B cell (primary cell): ENCODE results near the gene ZBED1. TPM values are rescaled to one million over a fixed set of nuclear protein-coding genes. Genes with fewer than 3 reads are reported as not detected.
A peak's percentile ranks its signal among the peaks of the same experiment; 100 is the strongest.

Source experiments
- ATAC-seq: fragments of 200-7000 bp; cut with Tn5 transposase; one replicate; pipeline ENCODE4 v1.10.0; 2021; ENCODE audit warnings: low read depth, mild to moderate bottlenecking, moderate number of reproducible peaks, moderate library complexity
- CTCF ChIA-PET: fragments of 350-600 bp; sonication (Branson Sonifier 250); formaldehyde crosslinking; loops from one replicate; lab custom pipeline; 2021; ENCODE audit warnings: antibody characterized with exemption, inconsistent platforms; lab: Charles Lee
- POLR2A ChIA-PET: fragments of 350-600 bp; sonication (Branson Sonifier 250); formaldehyde crosslinking; loops from one replicate; lab custom pipeline; 2021; ENCODE audit warnings: antibody characterized with exemption; lab: Charles Lee
- DNase-seq: peaks from one replicate; pipeline ENCODE4 v3.0.0; 2013
- H2AFZ ChIP-seq: 2 replicates; pipeline ENCODE4 v1.6.1; 2012; ENCODE audit warnings: mild to moderate bottlenecking, low read depth, low read length; ENCODE audit not compliant: insufficient read depth, poor library complexity, severe bottlenecking
- H3K27ac ChIP-seq, 2 donors: 1 replicate in 1 of 2; 2 replicates in 1 of 2; pipeline ENCODE4 v1.5.1; 2012 to 2013; ENCODE audit warnings: low read length in 2 of 2, mild to moderate bottlenecking in 2 of 2, moderate library complexity in 1 of 2
- H3K27me3 ChIP-seq, 4 experiments: fragments of 200-600 bp in 1 of 4; sonication (generic) in 1 of 4; replicated peaks in 1 of 4; 1 replicate in 2 of 4; 2 replicates in 2 of 4; pipeline versions ENCODE4 v1.6.1 to v1.7.0; 2013 to 2016; ENCODE audit warnings: low read length in 3 of 4, mild to moderate bottlenecking in 2 of 4, mixed read lengths in 1 of 4, moderate library complexity in 1 of 4; ENCODE audit not compliant: insufficient read depth in 4 of 4, control insufficient read depth in 3 of 4; ENCODE audit errors: control extremely low read depth in 1 of 4
- H3K36me3 ChIP-seq, 2 experiments: replicated peaks in 1 of 2; 1 replicate in 1 of 2; 2 replicates in 1 of 2; pipeline versions ENCODE4 v1.6.1 to v1.7.1; 2013; ENCODE audit warnings: low read length in 1 of 2; ENCODE audit not compliant: insufficient read depth in 2 of 2, control insufficient read depth in 1 of 2; ENCODE audit errors: control extremely low read depth in 1 of 2, extremely low read depth in 1 of 2
- H3K4me1 ChIP-seq, 2 donors: fragments of 200-600 bp in 1 of 2; sonication (generic) in 1 of 2; 1 replicate in 1 of 2; 2 replicates in 1 of 2; pipeline versions ENCODE4 v1.5.1 to v1.6.1; 2013 to 2017; ENCODE audit warnings: low read length in 2 of 2; ENCODE audit not compliant: control insufficient read depth in 2 of 2, insufficient read depth in 2 of 2
- H3K4me2 ChIP-seq: replicated peaks from 2 replicates; pipeline ENCODE3; 2012; ENCODE audit warnings: mild to moderate bottlenecking, low read depth, low read length; ENCODE audit not compliant: poor library complexity, severe bottlenecking
- H3K4me3 ChIP-seq, 5 experiments: fragments of 200-600 bp in 1 of 5; sonication (generic) in 1 of 5; 1 replicate in 3 of 5; 2 replicates in 2 of 5; pipeline versions ENCODE4 v1.5.1 to v1.7.0; 2011 to 2016; ENCODE audit warnings: low read length in 4 of 5, mild to moderate bottlenecking in 4 of 5, low read depth in 2 of 5, control low read depth in 1 of 5, moderate library complexity in 1 of 5; ENCODE audit not compliant: insufficient read depth in 1 of 5; ENCODE audit errors: control extremely low read depth in 1 of 5, extremely low read depth in 1 of 5
- H3K79me2 ChIP-seq: fragments of 200-600 bp; sonication (generic); one replicate; pipeline ENCODE4 v1.6.0; 2016; ENCODE audit warnings: low read length; ENCODE audit not compliant: control insufficient read depth, insufficient read depth
- H3K9ac ChIP-seq: fragments of 200-600 bp; sonication (generic); 2 replicates; pipeline ENCODE4 v1.6.1; 2017; ENCODE audit warnings: mild to moderate bottlenecking, low read length, moderate library complexity
- H3K9me3 ChIP-seq, 3 donors: one replicate each; pipeline versions ENCODE4 v1.6.1 to v1.7.1; 2013; ENCODE audit warnings: low read length in 2 of 3; ENCODE audit not compliant: control insufficient read depth in 2 of 3, insufficient read depth in 1 of 3; ENCODE audit errors: control extremely low read depth in 1 of 3
- H4K20me1 ChIP-seq: 2 replicates; pipeline ENCODE4 v1.6.0; 2012; ENCODE audit warnings: mild to moderate bottlenecking, low read length; ENCODE audit not compliant: insufficient read depth, control insufficient read depth, poor library complexity, severe bottlenecking
- H3K27ac Mint-ChIP-seq: one replicate; pipeline ENCODE4 v1.8.0; 2021; ENCODE audit warnings: mixed read lengths
- H3K27me3 Mint-ChIP-seq: one replicate; pipeline ENCODE4 v1.8.0; 2021; ENCODE audit warnings: mixed read lengths
- H3K4me1 Mint-ChIP-seq: one replicate; pipeline ENCODE4 v1.8.0; 2021; ENCODE audit warnings: mixed read lengths
- H3K4me3 Mint-ChIP-seq: one replicate; pipeline ENCODE4 v1.8.0; 2021; ENCODE audit warnings: mixed read lengths
- H3K9me3 Mint-ChIP-seq: one replicate; pipeline ENCODE4 v1.8.0; 2022; ENCODE audit warnings: mixed read lengths; ENCODE audit not compliant: insufficient read depth
- EZH2 ChIP-seq: IDR thresholded peaks from 2 replicates; pipeline ENCODE4 v1.6.1; 2012; ENCODE audit warnings: borderline replicate concordance, low read depth, mild to moderate bottlenecking, moderate library complexity, low read length; ENCODE audit not compliant: insufficient read depth, poor library complexity, severe bottlenecking
- WGBS: methylation state at CpG from one replicate; pipeline ENCODE4 v1.1.5; 2013; ENCODE audit warnings: missing lambda C conversion rate; ENCODE audit not compliant: insufficient coverage; 5-methylcytosine and 5-hydroxymethylcytosine counted together
- intact Hi-C: fragments of 100-400 bp; cut with micrococcal nuclease; formaldehyde crosslinking; loops from one replicate; pipeline ENCODE4 v1.10.0; 2022
- polyA plus RNA-seq: library from polyadenylated mRNA; depleted of rRNA; stranded (reverse); fragments of >200 nt; gene quantifications from 2 replicates; pipeline ENCODE4 v1.2.3, GENCODE V29; 2012
- total RNA-seq, 2 donors: library from RNA; stranded (reverse); fragments of 120-200 nt in 1 of 2; gene quantifications; 1 replicate in 1 of 2; 2 replicates in 1 of 2; pipeline versions ENCODE4 v1.2.3 to v1.2.4, GENCODE V29; 2013 to 2022
- TF ChIP-seq, protein P1 (sequence below): fragments of 200-600 bp; IDR thresholded peaks from one replicate; pipeline ENCODE4 v1.8.0; 2022; ENCODE audit warnings: antibody characterized with exemption, mild to moderate bottlenecking

ZBED1 gene
- total and polyA plus RNA-seq, 2 donors (not counting 1 experiment from before 2014, with no cell fraction given): 20.3 to 44.7 TPM

DNA sequence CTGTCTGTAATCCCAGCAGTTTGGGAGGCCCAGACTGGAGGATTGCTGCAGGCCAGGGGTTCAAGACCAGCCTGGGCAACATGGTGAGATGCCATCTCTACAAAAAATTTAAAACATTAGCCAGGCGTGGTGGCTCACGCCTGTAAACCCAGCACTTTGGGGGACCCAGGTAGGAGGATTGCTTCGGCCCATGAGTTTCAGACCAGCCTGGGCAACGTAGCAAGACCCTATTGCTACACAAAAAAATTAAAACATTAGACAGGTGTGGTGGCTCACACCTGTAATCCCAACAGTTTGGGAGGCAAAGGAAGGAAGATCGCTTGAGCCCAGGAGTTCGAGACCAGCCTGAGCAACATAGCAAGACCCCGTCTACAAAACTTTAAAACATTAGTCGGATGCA lies 1.3 kb downstream of the ZBED1 start:
- Histone ChIP-seq H3K27me3 (no peaks in the 10 kb centered on the region), H3K79me2 (peaks cover 51% of the 10 kb centered on the region), H3K9ac (peak overlapping the region; percentile 87), H3K4me2 (peak overlapping the region; percentile 97), H3K27ac (peak overlapping the region; percentile 43 to 85), H3K4me1 (peaks cover 22 to 38% of the 10 kb centered on the region in 2 donors), H4K20me1 (peaks cover 19% of the 10 kb centered on the region), H3K4me3 (peak overlapping the region; percentile 56 to 78 (median 69)), H3K9me3 (no peaks in the 10 kb centered on the region), H3K36me3 (peaks cover 2 to 10% of the 10 kb centered on the region in 2 experiments), H2AFZ (no peak overlapping the region)
- peak overlapping the region; percentile 88 for H3K27ac Mint-ChIP-seq
- DNase-seq (no peak), ATAC-seq (no peak)
- WGBS: 100% methylated on average over 5 of the region's 8 CpGs
- no peaks in the 10 kb centered on the region for H3K27me3 Mint-ChIP-seq
- no peaks in the 10 kb centered on the region for H3K9me3 Mint-ChIP-seq
- intact Hi-C loops: no loop called here
- CTCF ChIA-PET: no interaction called here
- TF ChIP-seq EZH2: no peak
- TF ChIP-seq, protein P1, sequence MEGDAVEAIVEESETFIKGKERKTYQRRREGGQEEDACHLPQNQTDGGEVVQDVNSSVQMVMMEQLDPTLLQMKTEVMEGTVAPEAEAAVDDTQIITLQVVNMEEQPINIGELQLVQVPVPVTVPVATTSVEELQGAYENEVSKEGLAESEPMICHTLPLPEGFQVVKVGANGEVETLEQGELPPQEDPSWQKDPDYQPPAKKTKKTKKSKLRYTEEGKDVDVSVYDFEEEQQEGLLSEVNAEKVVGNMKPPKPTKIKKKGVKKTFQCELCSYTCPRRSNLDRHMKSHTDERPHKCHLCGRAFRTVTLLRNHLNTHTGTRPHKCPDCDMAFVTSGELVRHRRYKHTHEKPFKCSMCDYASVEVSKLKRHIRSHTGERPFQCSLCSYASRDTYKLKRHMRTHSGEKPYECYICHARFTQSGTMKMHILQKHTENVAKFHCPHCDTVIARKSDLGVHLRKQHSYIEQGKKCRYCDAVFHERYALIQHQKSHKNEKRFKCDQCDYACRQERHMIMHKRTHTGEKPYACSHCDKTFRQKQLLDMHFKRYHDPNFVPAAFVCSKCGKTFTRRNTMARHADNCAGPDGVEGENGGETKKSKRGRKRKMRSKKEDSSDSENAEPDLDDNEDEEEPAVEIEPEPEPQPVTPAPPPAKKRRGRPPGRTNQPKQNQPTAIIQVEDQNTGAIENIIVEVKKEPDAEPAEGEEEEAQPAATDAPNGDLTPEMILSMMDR: no peak
- H3K4me1 Mint-ChIP-seq: peaks cover 32% of the 10 kb centered on the region
- POLR2A ChIA-PET: no interaction called here
- H3K4me3 Mint-ChIP-seq: peak overlapping the region; percentile 87

DNA sequence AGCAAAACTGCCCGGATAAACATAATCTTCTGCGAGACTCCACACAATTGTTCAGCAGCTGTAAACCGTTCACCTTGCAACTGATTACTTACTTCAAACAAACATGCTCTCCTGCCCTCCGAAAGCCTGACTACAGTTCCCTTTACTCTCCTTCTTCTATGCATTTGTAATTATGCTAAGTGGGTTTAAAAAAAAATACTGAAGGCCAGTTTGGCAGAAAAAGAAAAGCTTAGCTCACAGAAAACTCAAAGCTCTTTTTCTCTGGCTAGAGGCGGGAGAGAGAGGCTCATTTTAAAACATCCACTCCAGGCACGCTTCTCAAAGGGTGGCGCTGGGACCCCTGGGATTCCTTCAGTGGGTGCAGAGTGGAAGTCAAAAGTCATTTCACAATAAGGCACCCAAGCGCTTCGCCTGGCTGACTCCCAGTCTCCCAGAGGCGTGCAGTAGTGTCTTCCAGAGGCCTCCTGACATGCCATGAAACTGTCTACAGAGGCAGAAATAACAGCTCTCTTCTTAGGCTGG lies 1.9 kb downstream of the ZBED1 start:
- Mint-ChIP-seq H3K4me1 (peaks cover 32% of the 10 kb centered on the region), H3K27me3 (no peaks in the 10 kb centered on the region), H3K27ac (peak overlapping the region; percentile 88), H3K4me3 (peak overlapping the region; percentile 87), H3K9me3 (no peaks in the 10 kb centered on the region)
- H3K4me1 ChIP-seq: peaks cover 22 to 38% of the 10 kb centered on the region in 2 donors
- no peaks in the 10 kb centered on the region for H3K27me3 ChIP-seq
- H3K9ac ChIP-seq: peak overlapping the region; percentile 87
- H3K4me2 ChIP-seq: peak overlapping the region; percentile 97
- 38% methylated on average over 8 of the region's 10 CpGs for WGBS
- H3K4me3 ChIP-seq: peak overlapping the region in 2 of 5 experiments; percentile 7 to 78
- H3K36me3 ChIP-seq: peaks cover 2 to 12% of the 10 kb centered on the region in 2 experiments
- POLR2A ChIA-PET: no interaction called here
- H3K79me2 ChIP-seq: peaks cover 56% of the 10 kb centered on the region
- intact Hi-C loops: no loop called here
- H4K20me1 ChIP-seq: peaks cover 19% of the 10 kb centered on the region
- no peaks in the 10 kb centered on the region for H3K9me3 ChIP-seq
- TF ChIP-seq, protein P1: no peak
- TF ChIP-seq EZH2: no peak
- CTCF ChIA-PET: no interaction called here
- DNase-seq: no peak
- ATAC-seq: no peak
- peak overlapping the region; percentile 46 to 85 for H3K27ac ChIP-seq
- H2AFZ ChIP-seq: no peak overlapping the region
